DMS153 treated with DMSO at 0.1 percent for 48 hours (cell line): ENCODE results near the gene RFX1.
"Not testable (repeated sequence)": the region's sequence is repeated elsewhere in the genome, so short reads cannot be mapped to it uniquely, and the experiment has no call there.

Experiments
- DNase-seq: peaks from one replicate; lab custom pipeline; 2025; ENCODE audit not compliant: unreplicated experiment; lab: John Stamatoyannopoulos, UW

The RFX1 gene

DNA sequence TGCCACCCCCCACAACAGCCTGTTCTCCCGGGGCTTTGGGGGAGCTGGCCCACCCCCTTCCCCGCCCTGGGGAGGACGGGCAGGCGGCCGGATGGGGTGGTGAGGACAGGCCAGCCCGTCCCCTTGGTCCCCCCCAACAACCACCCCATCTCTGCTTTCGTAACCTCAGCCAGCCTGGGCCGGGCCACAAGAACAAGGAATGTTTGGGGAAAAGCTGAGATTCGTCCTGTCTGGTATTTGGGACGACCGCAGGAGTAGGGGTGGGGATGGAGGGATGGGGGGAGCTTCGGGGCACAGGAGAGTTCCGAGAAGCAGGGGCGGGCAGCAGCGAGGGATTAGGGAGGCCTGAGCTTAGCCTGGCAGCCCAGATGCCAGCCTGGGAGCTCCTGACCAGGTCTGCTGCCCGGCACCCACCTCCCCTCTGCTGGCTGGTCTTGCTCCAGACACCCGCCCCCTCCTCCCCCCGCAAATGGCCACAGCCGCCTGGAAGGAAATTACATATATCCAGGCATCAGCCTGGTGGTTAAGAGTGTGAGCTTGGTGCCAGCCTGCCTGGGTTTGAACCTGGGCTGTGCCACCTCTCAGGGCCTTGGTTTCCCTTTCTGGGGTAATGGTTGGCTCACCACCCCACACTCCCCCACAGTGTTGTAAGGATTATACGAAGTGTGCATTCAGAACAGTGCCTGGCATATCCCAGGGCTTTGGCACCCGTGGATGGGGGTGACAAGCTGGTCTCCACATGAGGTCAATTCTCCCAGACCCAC, 67.6 kb downstream of the RFX1 start, which contains the start of gene PODNL1:
Gene PODNL1, minus strand, starts transcription at position 117 of the 764 bp plus-strand sequence. CDS start 236 bp downstream, outside the sequence.
- no peak for DNase-seq

DNA sequence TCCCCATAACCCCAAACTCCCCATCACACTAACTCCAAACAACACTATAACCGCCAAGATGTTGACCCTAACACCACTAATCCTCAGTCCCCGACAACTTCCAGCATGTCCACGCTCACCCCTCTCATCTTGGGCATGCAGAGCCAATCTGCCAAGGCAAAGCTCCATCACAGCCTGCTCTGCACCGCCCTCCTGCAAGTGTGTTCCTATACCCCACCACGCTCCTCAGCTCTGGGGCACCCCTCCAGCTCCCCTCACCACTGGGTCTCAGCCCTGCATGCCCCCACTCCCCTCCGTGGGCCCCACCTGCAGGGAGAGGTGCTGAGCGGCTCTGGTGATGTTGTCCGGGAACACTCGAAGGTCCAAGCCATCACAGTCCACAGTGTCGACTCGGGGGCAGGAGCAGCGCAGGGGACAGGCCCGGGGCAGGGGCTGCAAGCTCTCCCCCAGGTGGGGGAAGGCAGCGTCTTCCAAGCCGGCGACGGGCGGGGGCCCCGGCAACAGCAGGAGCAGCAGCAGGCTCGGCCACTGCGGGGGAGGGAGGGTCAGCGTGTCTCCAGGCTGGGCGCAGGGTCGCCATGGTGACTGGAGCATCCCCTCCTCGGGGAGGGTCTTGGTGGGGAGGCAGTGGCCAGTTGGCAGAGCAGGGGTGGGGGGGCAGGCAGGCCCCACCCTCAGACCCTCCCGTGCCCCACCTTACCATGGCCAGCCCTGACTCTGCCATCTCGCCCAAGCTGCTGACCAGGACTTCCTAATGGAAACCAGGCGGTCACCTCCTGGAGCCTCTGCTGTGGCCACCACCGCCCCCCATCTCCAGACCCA, 68.4 kb downstream of the RFX1 start:
- no peak for DNase-seq

DNA sequence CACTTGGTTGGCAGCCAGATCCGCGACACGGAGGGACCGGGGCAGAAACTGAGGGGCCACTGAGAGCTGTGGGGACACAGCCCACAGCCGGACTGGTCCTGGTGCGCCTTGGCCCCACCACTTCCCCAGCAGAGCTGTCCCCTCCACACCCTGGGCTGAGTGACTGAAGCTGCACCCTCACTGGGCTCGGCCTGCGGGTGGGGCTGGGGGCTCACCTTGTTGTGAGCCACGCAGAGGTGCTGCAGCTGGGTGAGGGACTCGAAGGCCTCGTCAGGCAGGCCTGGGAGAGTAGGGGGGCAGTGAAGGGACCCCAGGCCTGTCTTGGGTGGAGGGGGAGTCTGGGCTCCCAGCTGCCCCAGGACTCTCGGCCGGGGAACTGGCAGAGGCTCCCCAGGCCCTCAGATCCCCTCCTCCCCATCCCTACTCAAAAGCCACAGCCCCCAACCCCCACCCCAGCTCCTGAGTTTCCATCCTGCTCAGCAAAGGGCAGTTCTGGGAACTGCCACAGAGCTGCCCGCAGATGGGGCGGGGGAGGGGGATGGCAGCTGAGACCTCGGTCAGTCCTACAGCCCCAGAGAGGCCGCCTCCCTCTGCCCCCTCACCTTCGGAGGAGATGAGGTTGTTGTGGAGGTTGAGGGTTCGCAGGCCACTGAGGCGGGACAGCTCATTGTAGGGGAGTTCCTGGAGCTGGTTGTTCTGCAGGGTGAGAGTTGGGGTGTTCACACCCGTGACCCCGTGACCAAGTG, 70.2 kb downstream of the RFX1 start:
- no peak for DNase-seq

DNA sequence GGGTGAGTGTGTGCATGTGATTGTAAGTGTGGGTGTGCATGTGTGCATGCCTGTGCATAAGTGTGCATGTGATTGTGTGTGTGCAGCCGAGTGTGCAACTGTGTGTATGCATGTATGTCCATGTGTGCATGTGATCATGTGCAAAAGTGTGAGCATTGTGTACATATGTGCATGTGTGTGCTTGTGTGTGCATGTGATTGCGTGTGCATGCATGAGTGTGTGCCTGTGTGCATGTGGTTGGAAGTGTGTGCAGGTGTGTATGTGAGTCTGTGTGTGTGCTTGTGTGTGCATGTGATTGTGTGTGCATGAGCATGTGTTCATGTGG, 71.4 kb downstream of the RFX1 start:
- no peak for DNase-seq

DNA sequence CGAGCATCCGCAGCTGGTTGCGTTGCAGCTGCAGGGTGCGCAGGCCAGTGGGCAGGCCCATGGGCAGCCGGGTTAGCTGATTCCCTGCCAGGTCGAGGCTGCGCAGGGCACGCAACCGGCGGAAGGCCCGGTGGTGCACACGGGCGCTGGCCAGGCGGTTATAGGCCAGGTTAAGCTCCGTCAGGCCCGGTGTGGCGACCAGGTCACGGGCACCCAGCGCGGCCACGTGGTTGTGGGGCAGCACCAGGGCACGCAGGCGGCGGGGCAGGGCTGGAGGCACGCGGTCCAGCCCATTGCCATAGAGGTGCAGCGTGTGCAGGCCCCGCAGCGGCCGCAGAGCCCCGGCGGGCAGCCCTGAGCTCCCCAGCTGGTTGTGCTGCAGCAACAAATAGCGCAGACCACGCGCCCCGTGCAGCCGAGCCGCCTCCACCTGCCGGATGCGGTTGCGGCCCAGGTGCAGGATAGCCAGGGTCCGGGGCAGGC, 73.2 kb downstream of the RFX1 start:
- no peak for DNase-seq

DNA sequence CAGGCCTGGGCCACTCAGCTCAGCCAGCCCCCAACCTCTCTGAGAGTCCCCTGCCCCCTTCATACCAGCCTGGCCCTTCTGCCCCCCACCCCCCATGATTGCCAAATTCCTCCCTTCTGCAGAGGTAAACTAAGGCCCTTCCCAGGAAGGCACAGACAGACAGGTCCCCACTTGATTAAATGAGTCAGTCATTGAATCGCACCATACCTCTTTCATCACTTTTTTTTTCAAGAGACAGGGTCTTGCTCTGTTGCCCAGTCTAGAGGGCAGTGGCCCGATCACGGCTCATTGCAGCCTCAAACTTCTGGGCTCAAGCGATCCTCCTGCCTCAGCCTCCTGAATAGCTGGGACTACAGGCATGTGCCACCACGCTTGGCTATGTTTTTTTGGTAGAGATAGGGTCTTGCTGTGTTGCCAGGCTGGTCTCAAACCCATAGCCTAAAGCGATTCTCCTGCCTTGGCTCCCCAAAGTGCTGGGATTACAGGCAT, 73.9 kb downstream of the RFX1 start:
- DNase-seq: no peak

DNA sequence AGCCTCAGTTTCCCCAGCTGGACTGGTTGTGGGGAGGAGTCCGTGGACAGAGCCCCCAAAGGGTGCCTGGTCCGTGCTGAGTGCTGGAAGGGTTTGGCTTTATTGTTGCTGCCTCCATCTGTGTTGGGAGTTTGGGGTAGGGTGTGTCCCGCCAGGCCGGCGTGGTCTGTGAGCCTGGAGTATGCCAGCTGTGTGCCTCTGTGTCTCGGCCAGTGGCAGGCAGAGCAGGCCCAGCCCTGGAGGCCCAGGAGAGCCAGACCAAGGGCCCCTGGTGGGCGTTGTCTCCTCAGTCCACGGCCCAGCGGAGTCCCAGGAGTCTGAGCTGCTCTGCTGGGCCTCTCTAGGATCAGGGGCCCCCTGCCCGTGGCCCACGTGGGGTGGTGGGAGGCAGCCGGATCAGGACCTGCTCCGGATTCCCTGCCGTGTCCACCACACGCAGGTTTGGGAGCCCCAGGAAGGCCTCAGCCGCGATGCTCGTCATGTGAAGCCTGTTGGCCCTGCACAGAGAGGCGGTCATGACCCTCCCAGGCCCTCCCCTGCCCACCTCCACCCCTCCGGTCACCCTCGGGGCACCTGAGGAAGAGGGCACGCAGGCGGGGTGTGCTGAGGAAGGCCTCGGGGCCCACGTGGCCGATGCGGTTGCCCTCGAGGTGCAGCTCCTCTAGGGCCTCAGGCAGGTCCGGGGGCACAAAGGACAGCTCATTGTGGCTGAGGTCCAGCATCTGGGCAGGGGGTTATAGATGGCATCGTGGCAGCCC, 74.5 kb downstream of the RFX1 start:
- no peak for DNase-seq

DNA sequence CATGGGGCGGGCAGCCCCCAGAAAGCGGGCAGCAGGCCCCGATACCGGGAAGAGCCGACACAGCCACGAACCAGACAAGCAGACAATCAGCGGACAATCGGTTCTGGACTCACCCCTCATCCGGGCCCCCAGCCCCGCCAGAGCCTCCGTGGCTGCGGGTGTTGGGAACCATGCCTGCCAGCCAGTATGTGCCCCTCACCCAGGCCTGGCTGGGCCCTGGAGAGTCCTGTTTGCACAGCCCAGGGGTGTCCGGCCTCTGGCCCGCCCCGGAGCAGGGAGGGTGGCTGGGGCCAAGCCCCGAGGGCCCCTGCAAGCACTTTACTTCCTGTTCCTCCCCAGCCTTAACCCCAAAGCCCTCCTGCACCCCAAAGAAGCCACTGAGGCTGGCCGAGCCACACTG, 75.7 kb downstream of the RFX1 start:
- no peak for DNase-seq

DNA sequence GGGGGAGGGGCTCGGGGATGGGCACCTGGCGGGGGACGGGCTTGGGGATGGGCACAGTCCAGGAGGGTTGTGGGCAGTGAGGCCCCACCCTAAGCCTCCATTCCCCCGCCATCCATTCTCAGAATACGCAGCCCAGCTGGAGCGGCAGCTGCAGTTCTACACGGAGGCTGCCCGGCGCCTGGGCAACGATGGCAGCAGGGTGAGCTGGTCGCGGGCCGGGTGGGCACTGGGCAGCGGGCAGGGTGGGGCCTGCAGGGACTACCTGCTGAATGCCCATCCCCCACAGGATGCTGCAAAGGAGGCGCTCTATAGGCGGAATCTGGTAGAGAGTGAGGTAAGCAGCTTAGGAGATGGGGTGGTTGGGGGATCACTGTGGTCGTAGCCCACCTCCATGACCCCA, 76.2 kb downstream of the RFX1 start:
- no peak for DNase-seq

DNA sequence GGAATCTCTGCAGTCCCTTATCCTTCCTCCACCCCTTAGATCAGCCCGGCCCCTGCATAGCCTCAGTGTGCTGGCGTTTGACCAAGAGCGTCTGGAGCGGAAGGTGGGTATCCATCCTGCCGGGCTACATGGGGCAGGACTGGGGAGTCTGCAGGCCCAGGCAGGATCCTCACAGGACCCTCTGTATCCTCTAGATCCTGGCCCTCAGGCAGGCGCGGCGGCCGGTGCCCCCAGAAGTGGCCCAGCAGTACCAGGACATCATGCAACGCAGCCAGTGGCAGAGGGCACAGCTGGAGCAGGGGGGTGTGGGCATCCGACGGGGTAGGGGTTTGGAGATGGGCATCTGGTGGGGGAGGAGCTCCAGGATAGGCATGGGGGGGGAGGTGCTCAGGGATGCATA, 76.8 kb downstream of the RFX1 start:
- DNase-seq: no peak

DNA sequence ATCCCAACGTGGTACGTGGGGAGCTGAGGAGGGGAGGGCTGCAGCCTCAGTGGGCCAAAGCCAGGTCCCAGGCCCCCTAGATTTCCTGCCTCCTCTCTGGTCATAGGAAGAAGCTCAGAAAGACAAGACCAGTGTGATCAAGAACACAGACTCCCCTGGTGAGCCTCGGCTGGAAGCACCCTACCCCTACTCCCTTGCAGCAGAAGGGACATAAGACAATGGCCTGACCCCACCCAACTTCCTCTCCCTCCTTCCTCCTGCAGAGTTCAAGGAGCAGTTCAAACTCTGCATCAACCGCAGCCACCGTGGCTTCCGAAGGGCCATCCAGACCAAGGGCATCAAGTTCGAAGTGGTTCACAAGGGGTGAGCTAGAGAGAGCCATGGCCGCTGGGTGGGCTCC, 79.4 kb downstream of the RFX1 start:
- DNase-seq: no peak

DNA sequence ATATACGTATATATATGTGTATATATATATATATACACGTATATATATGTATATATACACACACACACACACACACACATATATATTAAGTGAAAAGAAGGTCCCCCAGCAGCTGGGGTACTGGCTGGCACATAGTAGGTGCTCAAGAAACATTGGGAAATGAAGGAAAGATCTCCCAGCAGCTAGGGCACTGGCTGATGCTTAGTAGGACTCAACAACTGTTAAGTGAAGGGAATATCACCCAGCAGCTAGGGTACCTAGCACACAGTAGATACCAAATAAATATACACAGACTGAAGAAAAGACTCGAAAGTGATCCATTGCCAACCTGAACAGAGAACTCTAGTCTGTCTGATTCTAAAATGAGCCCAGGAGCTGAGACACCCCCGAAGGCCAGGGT, 80.1 kb downstream of the RFX1 start:
- DNase-seq: no peak

DNA sequence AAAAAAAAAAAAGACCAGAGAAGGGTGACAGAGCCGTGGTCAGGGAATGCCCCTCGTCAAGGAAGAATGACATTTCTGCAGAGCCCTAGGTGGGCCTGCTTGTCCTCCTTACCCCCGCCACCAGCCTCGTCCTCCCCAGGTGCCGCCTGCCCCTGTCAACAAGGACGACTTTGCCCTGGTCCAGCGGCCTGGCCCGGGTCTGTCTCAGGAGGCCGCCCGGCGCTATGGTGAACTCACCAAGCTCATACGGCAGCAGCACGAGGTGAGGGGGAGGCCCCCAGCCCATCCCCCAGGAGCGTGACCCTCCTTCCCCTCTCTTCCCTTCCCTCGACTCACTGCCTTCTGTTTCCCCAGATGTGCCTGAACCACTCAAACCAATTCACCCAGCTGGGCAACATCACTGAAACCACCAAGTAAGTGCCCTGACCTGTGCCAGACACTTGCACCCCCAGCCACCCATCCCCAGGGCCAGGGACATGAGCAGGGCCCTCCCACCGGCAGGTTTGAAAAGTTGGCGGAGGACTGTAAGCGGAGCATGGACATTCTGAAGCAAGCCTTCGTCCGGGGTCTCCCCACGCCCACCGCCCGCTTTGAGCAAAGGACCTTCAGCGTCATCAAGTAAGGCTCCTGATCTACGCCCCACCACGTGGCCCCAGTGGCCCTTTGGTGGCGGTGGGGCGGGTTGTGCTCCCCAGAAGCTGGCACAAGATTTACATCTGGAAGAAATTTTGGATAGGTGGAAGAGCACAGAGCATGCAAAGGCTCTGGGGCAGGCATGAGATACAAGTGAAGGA, 82.7 kb downstream of the RFX1 start:
- DNase-seq: no peak

DNA sequence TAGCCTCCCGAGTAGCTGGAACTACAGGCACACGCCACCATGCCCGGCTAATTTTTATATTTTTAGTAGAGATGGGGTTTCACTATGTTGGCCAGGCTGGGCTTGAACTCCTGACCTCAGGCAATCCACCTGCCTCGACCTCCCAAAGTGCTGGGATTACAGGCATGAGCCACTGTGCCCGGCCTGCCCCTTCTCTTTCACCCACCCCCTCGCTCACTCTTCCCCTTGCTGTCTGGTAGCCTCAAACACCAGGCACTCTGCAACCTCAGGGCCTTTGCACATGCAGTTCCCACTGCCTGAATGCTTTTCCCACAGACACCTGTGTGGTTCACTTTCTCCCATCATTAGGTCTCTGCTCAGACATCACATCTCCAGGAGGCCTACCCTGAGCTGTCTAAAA, 84.0 kb downstream of the RFX1 start:
- DNase-seq: not testable (repeated sequence)

DNA sequence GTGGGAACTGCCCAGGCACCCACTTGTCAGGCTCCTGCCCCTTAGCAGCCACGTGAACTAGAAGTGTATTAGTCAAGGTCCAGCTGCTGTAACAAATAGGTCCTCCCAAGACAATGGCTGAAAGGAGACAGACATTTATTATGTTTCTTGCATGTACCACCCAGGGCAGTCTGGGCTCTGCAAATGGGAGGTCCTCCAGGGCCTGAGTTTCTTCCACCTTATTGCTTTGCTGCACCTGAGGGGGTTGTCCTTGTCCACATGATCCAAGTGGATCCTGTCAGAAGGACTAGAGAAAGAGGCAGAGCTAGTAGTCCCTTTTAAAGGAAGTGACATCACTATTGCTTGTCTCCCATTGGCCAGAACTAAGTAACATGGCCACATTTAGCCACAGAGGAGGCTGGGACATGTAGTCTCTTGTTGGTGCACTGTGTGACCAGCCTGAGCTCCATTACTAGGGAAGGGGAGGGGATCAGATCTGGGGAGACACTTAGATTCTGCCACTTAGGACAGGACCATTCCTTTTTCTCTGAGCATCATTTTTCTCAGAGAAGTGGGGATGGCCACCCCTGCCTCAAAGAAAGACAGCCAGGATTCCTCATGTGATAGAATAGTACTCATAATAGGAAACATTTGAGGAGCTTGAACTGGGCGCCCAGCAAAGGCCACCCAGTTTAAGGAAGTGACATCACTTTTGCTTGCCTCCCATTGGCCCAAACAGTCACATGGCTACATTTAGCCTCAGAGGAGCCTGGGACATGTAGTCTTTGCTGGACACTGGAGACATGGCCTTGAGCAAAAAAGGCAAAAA, 85.0 kb downstream of the RFX1 start:
- no peak for DNase-seq

DNA sequence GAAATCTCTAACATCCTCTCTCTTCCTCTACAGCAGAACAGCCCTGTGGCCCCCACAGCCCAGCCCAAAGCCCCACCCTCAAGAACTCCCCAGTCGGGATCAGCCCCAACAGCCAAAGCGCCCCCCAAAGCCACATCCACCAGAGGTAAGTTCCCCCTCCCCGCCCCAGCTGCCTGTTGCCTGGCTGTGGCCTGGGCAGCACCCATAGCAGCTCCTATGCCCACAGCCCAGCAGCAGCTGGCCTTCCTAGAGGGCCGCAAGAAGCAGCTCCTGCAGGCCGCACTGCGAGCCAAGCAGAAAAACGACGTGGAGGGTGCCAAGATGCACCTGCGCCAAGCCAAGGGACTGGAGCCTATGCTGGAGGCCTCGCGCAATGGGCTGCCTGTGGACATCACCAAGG, 85.6 kb downstream of the RFX1 start:
- no peak for DNase-seq

DNA sequence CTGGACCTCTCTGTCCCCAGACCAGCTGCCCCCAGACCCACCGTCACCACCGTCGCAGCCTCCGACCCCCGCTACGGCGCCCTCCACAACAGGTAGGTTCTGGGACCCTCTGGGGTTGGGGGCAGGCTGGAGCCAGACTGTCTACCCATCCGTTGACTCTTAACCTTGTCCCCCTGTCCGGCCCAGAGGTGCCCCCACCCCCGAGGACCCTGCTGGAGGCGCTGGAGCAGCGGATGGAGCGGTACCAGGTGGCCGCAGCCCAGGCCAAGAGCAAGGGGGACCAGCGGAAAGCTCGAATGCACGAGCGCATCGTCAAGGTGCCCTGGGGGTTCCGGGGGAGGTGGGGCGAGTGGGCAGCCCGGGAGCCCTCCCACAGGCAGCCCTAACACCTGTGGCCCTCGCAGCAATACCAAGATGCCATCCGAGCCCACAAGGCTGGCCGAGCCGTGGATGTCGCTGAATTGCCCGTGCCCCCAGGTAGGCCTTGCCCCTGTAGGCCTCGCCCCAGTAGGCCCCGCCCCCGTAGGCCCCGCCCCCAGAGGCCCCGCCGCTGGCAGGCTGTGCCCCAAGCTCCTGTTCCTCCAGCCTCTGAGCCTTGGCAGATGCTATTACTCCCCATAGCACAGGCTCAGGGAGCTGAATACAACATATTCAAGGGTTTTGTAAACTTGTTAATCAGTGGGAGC, 87.3 kb downstream of the RFX1 start:
- DNase-seq: no peak

DNA sequence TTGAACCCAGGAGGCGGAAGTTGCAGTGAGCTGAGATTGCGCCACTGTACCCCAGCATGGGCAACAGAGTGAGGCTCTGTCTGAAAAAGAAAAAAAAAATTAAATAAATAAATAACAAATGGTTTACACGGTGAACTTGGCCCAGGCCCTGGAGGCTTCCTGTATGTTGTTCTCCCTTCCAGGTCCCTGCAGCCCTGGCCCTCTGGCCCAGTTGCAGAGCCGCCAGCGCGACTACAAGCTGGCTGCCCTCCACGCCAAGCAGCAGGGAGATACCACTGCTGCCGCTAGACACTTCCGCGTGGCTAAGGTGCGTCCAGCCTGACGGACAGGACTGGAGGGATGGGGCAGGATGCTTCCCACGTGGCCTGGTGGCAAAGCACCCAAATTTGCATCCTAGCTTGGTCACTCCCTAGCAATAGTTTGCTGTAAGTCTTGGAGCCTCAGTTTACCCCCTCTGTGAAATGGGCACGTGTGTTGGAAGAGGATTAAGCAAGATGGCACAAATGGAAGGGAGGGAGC, 88.2 kb downstream of the RFX1 start:
- DNase-seq: no peak
